ENCODE results near the gene ABTB1.

The ABTB1 gene

GRCh38 chr3:127646501-127647046 is 26.2 kb upstream of the ABTB1 start:
- Mint-ChIP-seq H3K4me3 (no peak overlapping the region), H3K27ac (no peak overlapping the region)
- TF ChIP-seq CTCF (IDR thresholded peaks at IDR 0.05) = no peak

GRCh38 chr3:127647166-127647844 is 25.4 kb upstream of the ABTB1 start:
- Mint-ChIP-seq H3K4me1 (peaks cover 11% of the 10 kb centered on the region), H3K27ac (no peak overlapping the region), H3K27me3 (ENCODE audit: low read depth, poor library complexity) (peaks cover 3% of the 10 kb centered on the region), H3K9me3 (no peaks in the 10 kb centered on the region), H3K36me3 (ENCODE audit: low read depth) (peaks cover 7% of the 10 kb centered on the region), H3K4me3 (no peak overlapping the region)
- no peak for TF ChIP-seq CTCF (IDR thresholded peaks at IDR 0.05)
- no peak for DNase-seq

More at GRCh38 chr3:127646501-127647046, 26.2 kb upstream of the ABTB1 start:
- no peaks in the 10 kb centered on the region for H3K9me3 Mint-ChIP-seq
- H3K4me1 Mint-ChIP-seq = peaks cover 11% of the 10 kb centered on the region
- no peak for DNase-seq
- peaks cover 3% of the 10 kb centered on the region for H3K27me3 Mint-ChIP-seq (ENCODE audit: low read depth, poor library complexity)
- H3K36me3 Mint-ChIP-seq (ENCODE audit: low read depth) = peaks cover 9% of the 10 kb centered on the region

GRCh38 chr3:127647845-127648204 is 24.9 kb upstream of the ABTB1 start:
- no peak overlapping the region for H3K4me3 Mint-ChIP-seq
- TF ChIP-seq CTCF (IDR thresholded peaks at IDR 0.05) = no peak
- peaks cover 12% of the 10 kb centered on the region for H3K4me1 Mint-ChIP-seq
- no peak for DNase-seq
- no peak overlapping the region for H3K27ac Mint-ChIP-seq
- H3K9me3 Mint-ChIP-seq = no peaks in the 10 kb centered on the region
- H3K27me3 Mint-ChIP-seq (ENCODE audit: low read depth, poor library complexity) = peaks cover 3% of the 10 kb centered on the region
- peaks cover 5% of the 10 kb centered on the region for H3K36me3 Mint-ChIP-seq (ENCODE audit: low read depth)

GRCh38 chr3:127650236-127650635 is 22.5 kb upstream of the ABTB1 start:
- TF ChIP-seq CTCF (IDR thresholded peaks at IDR 0.05) = no peak
- peaks cover 5% of the 10 kb centered on the region for H3K36me3 Mint-ChIP-seq (ENCODE audit: low read depth)
- peaks cover 17% of the 10 kb centered on the region for H3K4me1 Mint-ChIP-seq
- no peaks in the 10 kb centered on the region for H3K9me3 Mint-ChIP-seq
- no peak overlapping the region for H3K4me3 Mint-ChIP-seq
- H3K27me3 Mint-ChIP-seq (ENCODE audit: low read depth, poor library complexity) = no peaks in the 10 kb centered on the region
- DNase-seq = no peak
- H3K27ac Mint-ChIP-seq = no peak overlapping the region

GRCh38 chr3:127651516-127652172 is 21.1 kb upstream of the ABTB1 start:
- Mint-ChIP-seq H3K27ac (no peak overlapping the region), H3K36me3 (ENCODE audit: low read depth) (peaks cover 5% of the 10 kb centered on the region), H3K4me1 (peaks cover 23% of the 10 kb centered on the region), H3K4me3 (no peak overlapping the region), H3K9me3 (no peaks in the 10 kb centered on the region), H3K27me3 (ENCODE audit: low read depth, poor library complexity) (peaks cover 3% of the 10 kb centered on the region)
- TF ChIP-seq CTCF (IDR thresholded peaks at IDR 0.05) = no peak
- DNase-seq = no peak
